ENCODE data around the gene PLPP3. TPM values are rescaled to one million over a fixed set of nuclear protein-coding genes. Genes with fewer than 3 reads are reported as not detected.

The PLPP3 gene
- total and polyA plus RNA-seq, 9 of the 15 experiments (the other 6 are each of a cell fraction or from before 2014, with no cell fraction given), result 0.07 to 0.54 (median 0.20) TPM

DNA sequence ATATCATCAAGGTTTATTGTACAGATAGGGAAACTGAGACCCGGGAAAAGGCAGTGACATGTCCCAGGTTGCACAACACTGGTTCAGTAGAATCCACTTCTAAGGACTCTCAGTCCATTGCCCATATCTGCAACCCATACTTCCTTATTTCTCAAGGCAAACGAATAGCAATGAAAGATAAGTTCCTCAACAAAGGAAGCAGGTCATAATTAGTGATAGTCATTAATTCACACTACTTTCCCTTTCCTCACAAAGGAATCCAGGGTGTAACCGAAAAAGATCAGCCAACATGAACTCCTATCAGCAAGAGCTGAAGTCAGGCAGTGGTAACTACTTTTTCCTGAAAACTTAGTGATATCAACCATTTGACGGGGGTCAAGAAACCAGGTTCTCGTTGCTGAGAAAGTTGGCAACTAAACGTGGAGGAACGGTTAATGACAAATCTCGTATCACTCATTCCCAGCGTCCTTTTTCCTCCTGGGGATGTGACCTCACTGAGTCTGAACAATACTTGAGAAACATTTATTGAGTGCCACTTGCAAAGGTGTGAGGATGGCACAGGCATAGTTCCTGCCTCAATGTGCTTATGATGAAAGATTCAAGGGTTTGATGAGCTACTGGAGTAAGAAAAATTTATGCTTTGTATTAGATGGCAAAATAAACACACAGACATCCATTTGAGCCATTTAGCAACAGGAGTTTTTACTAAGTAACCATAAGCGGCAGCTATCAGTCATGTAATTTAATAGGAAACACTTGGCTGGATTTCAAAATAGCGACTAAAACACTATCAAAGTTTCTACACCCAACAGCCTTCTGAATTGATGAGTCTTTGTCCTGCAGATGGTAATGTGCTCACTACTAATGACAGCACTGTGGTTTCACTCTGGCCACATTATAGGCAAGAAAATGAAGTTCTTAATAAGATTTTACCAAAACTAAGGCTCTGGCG lies 82.3 kb downstream of the PLPP3 start:
- Histone ChIP-seq H3K4me1 (replicated peaks in 1 of 2; ENCODE audit: control insufficient read depth in 2 of 2, insufficient read depth in 2 of 2, low read length in 2 of 2) (peaks cover 0 to 8% of the 10 kb centered on the region in 2 experiments; a peak in 3 of 5 replicates), H3K27me3 (ENCODE audit: control insufficient read depth in 2 of 2, insufficient read depth in 2 of 2, low read length in 2 of 2) (no peaks in the 10 kb centered on the region), H3K36me3 (ENCODE audit: control insufficient read depth, insufficient read depth, low read length) (no peaks in the 10 kb centered on the region), H3K9me3 (replicated peaks; ENCODE audit: control insufficient read depth, insufficient read depth, low read depth, low read length) (no peaks in the 10 kb centered on the region), H3K79me2 (ENCODE audit: control insufficient read depth, insufficient read depth, low read length) (no peaks in the 10 kb centered on the region), H3K9ac (ENCODE audit: insufficient read depth in 1 of 2, low read depth in 2 of 2, low read length in 2 of 2) (no peak overlapping the region), H2AFZ (ENCODE audit: low read depth, low read length) (no peak overlapping the region), H3K4me3 (no peak overlapping the region), H3K27ac (ENCODE audit: extremely low read depth, low read depth, low read length) (no peak overlapping the region), H4K20me1 (replicated peaks; ENCODE audit: control insufficient read depth, insufficient read depth, low read length) (no peaks in the 10 kb centered on the region), H3K9me1 (ENCODE audit: control insufficient read depth, insufficient read depth, low read length) (no peaks in the 10 kb centered on the region), H3K4me2 (ENCODE audit: insufficient read depth, low read length) (no peak overlapping the region)
- CTCF ChIA-PET (ENCODE audit: low intra/inter-chr PET ratio), result no interaction called here
- ATAC-seq (no peak), DNase-seq (ENCODE audit: extremely low read depth in 1 of 4, low spot score in 3 of 4) (no peak), FAIRE-seq (no peak)
- intact Hi-C loops (cut with micrococcal nuclease) (no loop called here), in situ Hi-C loops (cut with MboI) (no loop called here)
- POLR2A ChIA-PET, result no interaction called here
- TF ChIP-seq CEBPB (tag; IDR thresholded peaks at IDR 0.05) (0 out of 2 replicates have a peak, but pooled peaks have one; percentile 38), NRF1 (conservative IDR thresholded peaks at IDR 0.05 in 1 of 2, IDR thresholded peaks at IDR 0.05 in 1 of 2) (no peak), CTBP1 (IDR thresholded peaks at IDR 0.05; ENCODE audit: borderline replicate concordance) (no peak)
- 20% methylated on average over 12 of the region's 12 CpGs for WGBS (ENCODE audit: insufficient coverage, low coverage, missing lambda C conversion rate)
- no TSS peak for BruUV-seq (replicated peaks)

DNA sequence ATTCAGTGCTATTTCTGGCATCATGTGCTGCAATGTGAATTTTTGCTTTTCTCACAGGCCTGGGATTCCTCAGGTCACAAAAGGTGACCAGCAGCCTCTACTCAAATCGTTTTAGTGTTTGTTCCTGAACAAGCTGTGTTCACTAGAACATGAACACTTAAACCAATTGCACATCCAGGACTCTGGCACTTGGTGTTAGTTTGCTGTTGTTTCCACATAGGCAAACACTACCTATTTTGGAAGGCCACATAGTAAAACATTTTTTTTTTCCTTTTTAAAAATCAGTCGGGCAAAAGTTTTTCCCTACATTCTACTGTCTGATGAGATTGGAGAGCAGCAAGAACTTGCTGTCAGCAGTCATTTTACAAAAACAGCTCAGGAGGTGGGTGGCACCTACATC lies 83.2 kb downstream of the PLPP3 start:
- ATAC-seq (no peak), FAIRE-seq (no peak), DNase-seq (ENCODE audit: extremely low read depth in 1 of 4, low spot score in 3 of 4) (no peak)
- no peak overlapping the region for H3K4me3 ChIP-seq
- no peaks in the 10 kb centered on the region for H3K9me1 ChIP-seq (ENCODE audit: control insufficient read depth, insufficient read depth, low read length)
- no TSS peak for BruUV-seq (replicated peaks)
- no peaks in the 10 kb centered on the region for H4K20me1 ChIP-seq (replicated peaks; ENCODE audit: control insufficient read depth, insufficient read depth, low read length)
- intact Hi-C loops (cut with micrococcal nuclease) (no loop called here), in situ Hi-C loops (cut with MboI) (no loop called here)
- H3K79me2 ChIP-seq (ENCODE audit: control insufficient read depth, insufficient read depth, low read length), result no peaks in the 10 kb centered on the region
- POLR2A ChIA-PET, result no interaction called here
- H3K9ac ChIP-seq (ENCODE audit: insufficient read depth in 1 of 2, low read depth in 2 of 2, low read length in 2 of 2), result no peak overlapping the region
- TF ChIP-seq, protein P1, sequence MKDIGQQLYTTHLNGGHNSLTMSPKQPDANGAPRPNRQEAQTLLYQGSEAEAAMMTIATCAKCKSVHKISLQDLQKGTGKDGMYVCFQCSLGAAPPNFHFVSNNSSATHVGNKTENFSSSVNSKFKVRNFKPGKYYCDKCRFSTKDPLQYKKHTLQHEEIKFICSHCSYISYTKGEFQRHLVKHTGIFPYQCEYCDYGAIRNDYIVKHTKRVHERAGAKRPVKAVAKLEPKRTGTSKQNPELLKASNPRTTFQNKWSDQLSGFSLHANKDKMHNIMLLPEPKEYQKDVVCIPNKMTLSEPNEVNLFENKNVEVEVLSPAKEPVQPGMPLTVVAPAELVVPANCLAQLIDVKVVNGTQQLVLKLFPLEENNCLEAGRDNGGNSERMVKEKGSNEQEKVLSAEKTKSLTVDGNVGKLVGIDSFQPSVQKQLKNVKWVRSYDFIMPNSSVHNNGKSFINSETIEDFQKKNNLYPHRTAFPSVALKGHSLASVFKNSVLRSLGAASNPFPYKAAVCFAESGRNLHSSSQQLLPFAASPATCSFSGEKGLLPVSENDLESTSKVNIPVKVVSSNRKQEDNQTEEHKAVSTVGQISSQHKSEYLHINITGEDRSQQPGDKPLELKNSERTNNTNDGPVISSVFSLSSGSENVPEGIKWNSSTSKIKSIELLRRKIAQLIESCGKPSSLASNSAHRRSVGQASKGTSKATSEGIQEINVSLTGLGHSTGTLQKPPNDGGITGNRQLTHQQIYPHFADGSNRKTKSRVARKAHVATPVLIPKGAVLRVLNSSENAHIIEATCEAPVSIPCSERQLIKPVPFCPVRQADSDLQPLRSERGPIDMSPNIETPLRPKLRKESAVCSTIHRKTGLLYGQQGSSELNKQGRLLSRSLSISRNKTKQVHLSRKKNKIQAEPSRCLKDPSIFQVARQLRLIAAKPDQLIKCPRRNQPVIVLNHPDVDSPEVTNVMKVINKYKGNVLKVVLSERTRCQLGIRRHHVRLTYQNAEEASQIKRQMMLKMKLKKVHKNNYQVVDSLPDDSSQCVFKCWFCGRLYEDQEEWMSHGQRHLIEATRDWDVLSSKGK (CRISPR knock-in tag; IDR thresholded peaks at IDR 0.05), result no peak
- no peak for TF ChIP-seq HIVEP1 (CRISPR knock-in tag; IDR thresholded peaks at IDR 0.05)
- TF ChIP-seq CEBPB (tag; IDR thresholded peaks at IDR 0.05), result no peak
- no peak for TF ChIP-seq ZKSCAN3 (CRISPR knock-in tag; IDR thresholded peaks at IDR 0.05)
- no peak for TF ChIP-seq NFYB (IDR thresholded peaks at IDR 0.05; ENCODE audit: extremely low read depth, insufficient read length)
- TF ChIP-seq NFATC3 (IDR thresholded peaks at IDR 0.05), result no peak
- no peak for TF ChIP-seq PTRF (tag; IDR thresholded peaks at IDR 0.05)
- no peak for TF ChIP-seq NFIX (CRISPR knock-in tag; IDR thresholded peaks at IDR 0.05; ENCODE audit: low read depth)
- TF ChIP-seq HNRNPL (IDR thresholded peaks at IDR 0.05; ENCODE audit: low read depth, low read length), result no peak
- no peak for TF ChIP-seq ZNF79 (CRISPR knock-in tag; IDR thresholded peaks at IDR 0.05; ENCODE audit: low read depth)
- CTCF ChIA-PET (ENCODE audit: low intra/inter-chr PET ratio), result no interaction called here
- no peaks in the 10 kb centered on the region for H3K27me3 ChIP-seq (ENCODE audit: control insufficient read depth in 2 of 2, insufficient read depth in 2 of 2, low read length in 2 of 2)
- no peaks in the 10 kb centered on the region; a peak in 1 of 5 replicates for H3K4me1 ChIP-seq (replicated peaks in 1 of 2; ENCODE audit: control insufficient read depth in 2 of 2, insufficient read depth in 2 of 2, low read length in 2 of 2)
- no peak overlapping the region for H3K27ac ChIP-seq (ENCODE audit: extremely low read depth, low read depth, low read length)
- no peak overlapping the region for H3K4me2 ChIP-seq (ENCODE audit: insufficient read depth, low read length)
- H3K36me3 ChIP-seq (ENCODE audit: control insufficient read depth, insufficient read depth, low read length), result no peaks in the 10 kb centered on the region
- WGBS (ENCODE audit: insufficient coverage, low coverage, missing lambda C conversion rate), result 6% methylated on average over 2 of the region's 2 CpGs
- H2AFZ ChIP-seq (ENCODE audit: low read depth, low read length), result no peak overlapping the region
- no peaks in the 10 kb centered on the region for H3K9me3 ChIP-seq (replicated peaks; ENCODE audit: control insufficient read depth, insufficient read depth, low read depth, low read length)
